IMR-90 (cell line): Measurements from ENCODE around the gene RNF17. TPM values are rescaled to one million over a fixed set of nuclear protein-coding genes. Genes with fewer than 3 reads are reported as not detected.

Source experiments
- ATAC-seq: fragments of 200-7000 bp; cut with Tn5 transposase; 2 replicates; pipeline ENCODE4 v1.9.1; 2020; ENCODE audit warnings: low read depth, mild to moderate bottlenecking, moderate library complexity
- BruUV-seq: library from RNA; stranded (reverse); fragments of 400-500 nt; replicated peaks from 2 replicates; lab custom pipeline; 2021; lab: Mats Ljungman, UMichigan
- CTCF ChIA-PET: fragments of 300-600 bp; formaldehyde crosslinking; extraction: SDS; loops from one replicate; lab custom pipeline; 2021; ENCODE audit warnings: antibody characterized with exemption; lab: Yijun Ruan, JAX
- POLR2A ChIA-PET: fragments of 300-600 bp; sonication (Branson Sonifier 250); formaldehyde crosslinking; loops from one replicate; lab custom pipeline; 2022; ENCODE audit warnings: antibody characterized with exemption; ENCODE audit not compliant: unreplicated experiment; lab: Charles Lee
- DNase-seq: peaks from one replicate; pipeline ENCODE4 v3.0.0; 2013
- H2AFZ ChIP-seq: replicated peaks from 2 replicates; pipeline ENCODE3; 2013; ENCODE audit warnings: low read length, mild to moderate bottlenecking; ENCODE audit not compliant: poor library complexity
- H2AK5ac ChIP-seq: 2 replicates; pipeline ENCODE4 v1.6.1; 2013; ENCODE audit warnings: low read depth, low read length, inconsistent platforms
- H2AK9ac ChIP-seq: replicated peaks from 2 replicates; pipeline ENCODE3; 2013; ENCODE audit warnings: mild to moderate bottlenecking, low read depth, low read length, moderate library complexity; ENCODE audit not compliant: poor library complexity
- H2BK120ac ChIP-seq: 2 replicates; pipeline ENCODE4 v1.6.1; 2013; ENCODE audit warnings: low read depth, low read length, inconsistent platforms
- H2BK15ac ChIP-seq: 3 replicates; pipeline ENCODE4 v1.6.1; 2013; ENCODE audit warnings: low read depth, low read length, inconsistent platforms
- H2BK20ac ChIP-seq: 2 replicates; pipeline ENCODE4 v1.6.1; 2013; ENCODE audit warnings: low read depth, mild to moderate bottlenecking, inconsistent platforms, low read length, moderate library complexity
- H2BK5ac ChIP-seq: 2 replicates; pipeline ENCODE4 v1.6.1; 2013; ENCODE audit warnings: mild to moderate bottlenecking, low read depth, low read length, inconsistent platforms; ENCODE audit not compliant: poor library complexity, severe bottlenecking
- H3K14ac ChIP-seq: replicated peaks from 2 replicates; pipeline ENCODE4 v1.6.1; 2013; ENCODE audit warnings: low read depth, low read length, inconsistent platforms
- H3K18ac ChIP-seq: 2 replicates; pipeline ENCODE4 v1.6.1; 2013; ENCODE audit warnings: low read depth, low read length, control low read depth
- H3K23ac ChIP-seq: 2 replicates; pipeline ENCODE4 v1.6.1; 2013; ENCODE audit warnings: low read depth, low read length, inconsistent platforms
- H3K27ac ChIP-seq: 2 replicates; pipeline ENCODE4 v1.5.1; 2013; ENCODE audit warnings: mild to moderate bottlenecking, control low read depth, low read length; ENCODE audit not compliant: insufficient read depth
- H3K27me3 ChIP-seq: 2 replicates; pipeline ENCODE4 v1.6.1; 2013; ENCODE audit warnings: low read length; ENCODE audit not compliant: control insufficient read depth, insufficient read depth
- H3K36me3 ChIP-seq: 2 replicates; pipeline ENCODE4 v1.6.1; 2013; ENCODE audit warnings: low read length, mixed read lengths; ENCODE audit not compliant: control insufficient read depth, insufficient read depth
- H3K4ac ChIP-seq: 2 replicates; pipeline ENCODE4 v1.6.1; 2013; ENCODE audit warnings: low read depth, low read length, inconsistent platforms
- H3K4me1 ChIP-seq: 2 replicates; pipeline ENCODE4 v1.6.1; 2013; ENCODE audit warnings: low read length, mixed read lengths; ENCODE audit not compliant: control insufficient read depth, insufficient read depth
- H3K4me2 ChIP-seq: 2 replicates; pipeline ENCODE4 v1.6.1; 2013; ENCODE audit warnings: low read depth, mild to moderate bottlenecking, control low read depth, low read length, moderate library complexity
- H3K4me3 ChIP-seq: 2 replicates; pipeline ENCODE4 v1.5.1; 2013; ENCODE audit warnings: low read depth, mild to moderate bottlenecking, control low read depth, low read length, moderate library complexity; ENCODE audit not compliant: insufficient read depth
- H3K56ac ChIP-seq: 2 replicates; pipeline ENCODE4 v1.6.1; 2013; ENCODE audit warnings: low read length, inconsistent platforms; ENCODE audit not compliant: insufficient read depth; ENCODE audit errors: extremely low read depth
- H3K79me1 ChIP-seq, 2 experiments: 2 replicates each; pipeline ENCODE4 v1.6.1; 2013; ENCODE audit warnings: low read length in 2 of 2, inconsistent platforms in 1 of 2, low read depth in 1 of 2
- H3K9ac ChIP-seq: 2 replicates; pipeline ENCODE4 v1.6.1; 2013; ENCODE audit warnings: low read depth, low read length, control low read depth
- H3K9me1 ChIP-seq: 2 replicates; pipeline ENCODE4 v1.6.1; 2013; ENCODE audit warnings: low read length, inconsistent platforms; ENCODE audit not compliant: insufficient read depth
- H3K9me3 ChIP-seq: 2 replicates; pipeline ENCODE4 v1.6.1; 2013; ENCODE audit warnings: low read length; ENCODE audit not compliant: control insufficient read depth, insufficient read depth
- H4K20me1 ChIP-seq: 2 replicates; pipeline ENCODE4 v1.6.1; 2013; ENCODE audit warnings: low read length, inconsistent platforms; ENCODE audit not compliant: insufficient read depth
- H4K5ac ChIP-seq: 2 replicates; pipeline ENCODE4 v1.6.1; 2013; ENCODE audit warnings: mild to moderate bottlenecking, low read depth, low read length, control low read depth
- H4K8ac ChIP-seq, 2 experiments: 2 replicates each; pipeline ENCODE4 v1.6.1; 2013; ENCODE audit warnings: low read depth in 2 of 2, low read length in 2 of 2, control low read depth in 1 of 2, inconsistent platforms in 1 of 2
- H4K91ac ChIP-seq: 2 replicates; pipeline ENCODE4 v1.6.1; 2013; ENCODE audit warnings: low read depth, low read length, inconsistent platforms; ENCODE audit not compliant: insufficient read depth
- MAFK ChIP-seq: IDR thresholded peaks from 2 replicates; pipeline ENCODE4 v1.6.1; 2012; ENCODE audit warnings: low read depth, low read length, improper control_type of control experiment
- RAD21 ChIP-seq: IDR thresholded peaks from 2 replicates; pipeline ENCODE4 v1.6.1; 2012; ENCODE audit warnings: low read length, improper control_type of control experiment
- WGBS, 2 experiments: methylation state at CpG; one replicate each; pipeline versions ENCODE4 v1.1.5 to v1.1.7; 2013; ENCODE audit warnings: missing lambda C conversion rate in 2 of 2; ENCODE audit not compliant: insufficient read length in 1 of 2; ENCODE audit errors: extremely low coverage in 2 of 2; 5-methylcytosine and 5-hydroxymethylcytosine counted together
- dilution Hi-C: fragments of 300-500 bp; cut with HindIII; formaldehyde crosslinking; loops from one replicate; pipeline ENCODE4 v1.14.3; 2018; ENCODE audit warnings: low sequenced_read_pairs; ENCODE audit not compliant: unreplicated experiment
- in situ Hi-C: fragments of 300-500 bp; cut with MboI; formaldehyde crosslinking; loops from 3 replicates; pipeline ENCODE4 v1.14.3; 2019; ENCODE audit warnings: low sequenced_read_pairs, inconsistent platforms, mixed read lengths
- intact Hi-C: fragments of 100-400 bp; cut with micrococcal nuclease; formaldehyde crosslinking; loops from 2 replicates; pipeline ENCODE4 v1.10.0; 2022
- polyA plus RNA-seq, 3 experiments: library from polyadenylated mRNA; depleted of rRNA; stranded (reverse); fragments of >200 nt; gene quantifications; 2 replicates each; pipeline ENCODE4 v1.2.3, GENCODE V29; 2012; ENCODE audit warnings: low replicate concordance in 1 of 3
- total RNA-seq: library from RNA; depleted of rRNA; stranded (reverse); fragments of >200 nt; gene quantifications from 2 replicates; pipeline ENCODE4 v1.2.3, GENCODE V29; 2012

RNF17 gene
- total and polyA plus RNA-seq, 2 of the 4 experiments (the other 2 are of a cell fraction): 0.03 to 0.18 TPM

- H2BK120ac ChIP-seq: no peak overlapping the region
- H3K9me1 ChIP-seq: no peaks in the 10 kb centered on the region
- ATAC-seq (no peak), DNase-seq (no peak)
- peak overlapping the region; percentile 56 for H2AFZ ChIP-seq
- no peak overlapping the region for H3K4me2 ChIP-seq
- no peak overlapping the region for H3K23ac ChIP-seq
- no peak overlapping the region for H3K56ac ChIP-seq
- in situ Hi-C loops: no loop called here
- no peak overlapping the region for H3K14ac ChIP-seq
- no peak overlapping the region for H2AK9ac ChIP-seq
- H2BK20ac ChIP-seq: no peak overlapping the region
- H3K79me1 ChIP-seq: no peaks in the 10 kb centered on the region
- no peak overlapping the region for H3K27ac ChIP-seq
- intact Hi-C loops: no loop called here
- no peak overlapping the region for H4K5ac ChIP-seq
- no peak overlapping the region for H3K18ac ChIP-seq
- H3K4me3 ChIP-seq: no peak overlapping the region
- H2AK5ac ChIP-seq: no peak overlapping the region
- no peaks in the 10 kb centered on the region for H3K36me3 ChIP-seq
- dilution Hi-C loops: no loop called here
- CTCF ChIA-PET: no interaction called here
- POLR2A ChIA-PET: no interaction called here
- BruUV-seq: no TSS peak
- WGBS, 2 experiments: 68% methylated on average over 2 of the region's 11 CpGs; no CpG with 5 or more reads in 1 of the 2 experiments
- H3K9ac ChIP-seq: no peak overlapping the region
- no peak overlapping the region for H4K8ac ChIP-seq
- no peaks in the 10 kb centered on the region for H3K9me3 ChIP-seq
- no peak overlapping the region for H4K91ac ChIP-seq
- TF ChIP-seq RAD21: peak; percentile 14; the same call in 1 of the 2 replicates
- no peak for TF ChIP-seq MAFK
- no peaks in the 10 kb centered on the region for H3K4me1 ChIP-seq
- H4K20me1 ChIP-seq: no peaks in the 10 kb centered on the region
- no peak overlapping the region for H2BK15ac ChIP-seq
- no peak overlapping the region for H3K4ac ChIP-seq
- H3K27me3 ChIP-seq: peaks cover 16% of the 10 kb centered on the region; the same call in 1 of the 2 replicates
- no peak overlapping the region for H2BK5ac ChIP-seq
These were observed 22.8 kb upstream of the RNF17 start for GRCh38 chr13:24741016-24741662.
